Hematopoietic multipotent progenitor cell (in vitro differentiated cells): ENCODE results near the gene SLC48A1. TPM values are rescaled to one million over a fixed set of nuclear protein-coding genes. Genes with fewer than 3 reads are reported as not detected.

ENCODE experiments used
- DNase-seq, 3 donors: peaks; one replicate each; pipeline ENCODE4 v3.0.0-alpha.2; 2011 to 2015; ENCODE audit warnings: low read depth in 2 of 3, low spot score in 2 of 3
- total RNA-seq: library from RNA; depleted of rRNA; stranded (reverse); fragments of >200 nt; gene quantifications from one replicate; pipeline ENCODE4 v1.2.3, GENCODE V29; 2012

Gene SLC48A1
- total RNA-seq, 1 donor: 35.8 TPM

DNA sequence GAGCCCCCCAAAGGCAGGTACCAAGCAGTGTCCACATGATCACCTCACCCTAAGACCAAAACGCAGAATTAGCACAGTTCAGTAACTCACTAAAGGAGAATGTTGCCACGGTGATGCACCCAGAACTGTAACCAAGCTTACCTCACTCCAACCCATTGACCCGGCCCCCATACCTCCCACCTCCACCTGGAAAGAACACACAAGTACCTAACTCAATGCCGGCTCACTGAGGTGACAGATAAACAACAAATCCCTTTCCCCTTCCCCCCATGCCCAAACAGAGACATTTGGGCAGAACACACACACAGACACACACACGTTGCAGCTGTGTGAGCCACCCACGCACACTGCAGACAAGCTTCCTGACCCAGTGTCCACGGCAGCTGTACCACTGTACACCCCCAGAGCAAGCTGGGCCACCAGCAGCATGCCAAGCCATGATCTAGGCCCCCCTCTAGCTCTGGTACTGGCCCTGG, 15.6 kb upstream of the SLC48A1 start:
- no peak for DNase-seq

DNA sequence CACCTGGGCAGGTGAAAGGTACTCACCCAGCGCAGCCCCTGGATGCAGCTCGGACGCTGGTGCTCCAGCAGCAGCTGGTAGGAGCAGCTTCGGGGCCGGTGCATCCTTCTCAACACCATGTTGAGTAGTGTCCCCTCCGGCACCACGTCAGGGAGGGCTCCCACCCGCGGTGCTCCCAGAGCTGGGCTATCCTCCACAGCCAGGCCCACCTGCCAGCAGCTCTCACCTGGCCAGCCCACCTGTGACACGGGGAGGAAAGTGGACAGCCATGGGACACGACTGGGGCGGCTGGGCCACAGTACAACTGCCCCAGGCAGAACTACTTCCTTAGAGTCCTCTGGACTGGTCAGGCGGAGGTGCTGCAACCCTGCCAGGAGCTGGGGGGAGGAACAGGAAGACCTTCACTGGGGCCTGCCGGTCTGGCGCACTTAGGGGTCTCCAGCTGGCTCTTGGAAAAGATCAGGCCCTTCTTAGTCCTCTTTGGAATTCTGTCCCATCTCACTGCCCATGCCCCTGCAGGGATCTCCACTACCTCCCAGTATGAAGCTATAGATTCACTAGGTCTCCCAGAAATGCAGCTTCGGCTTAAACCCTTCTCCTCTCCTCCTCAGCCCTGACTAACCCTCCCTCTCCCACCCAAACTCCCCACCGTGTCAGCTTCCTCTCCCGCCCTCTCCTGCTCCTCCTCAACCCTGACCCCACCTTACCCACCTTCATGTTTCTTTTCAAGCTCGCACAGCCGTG, 15.0 kb upstream of the SLC48A1 start:
- DNase-seq: peak in 1 of 3 donors; percentile 39

DNA sequence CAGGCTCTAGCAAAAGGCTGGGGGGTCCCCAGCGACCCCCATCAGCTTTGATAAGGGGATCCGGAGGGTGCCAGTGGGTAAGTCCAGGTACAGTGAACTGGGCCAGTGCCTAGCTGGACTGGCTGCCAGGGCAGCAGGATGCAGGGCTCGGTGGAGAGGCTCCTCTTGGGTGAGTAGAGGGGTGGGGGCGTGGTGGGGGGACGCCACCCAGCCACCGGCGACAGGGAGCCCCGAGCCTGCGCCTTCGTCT, 14.5 kb upstream of the SLC48A1 start:
- DNase-seq: no peak

DNA sequence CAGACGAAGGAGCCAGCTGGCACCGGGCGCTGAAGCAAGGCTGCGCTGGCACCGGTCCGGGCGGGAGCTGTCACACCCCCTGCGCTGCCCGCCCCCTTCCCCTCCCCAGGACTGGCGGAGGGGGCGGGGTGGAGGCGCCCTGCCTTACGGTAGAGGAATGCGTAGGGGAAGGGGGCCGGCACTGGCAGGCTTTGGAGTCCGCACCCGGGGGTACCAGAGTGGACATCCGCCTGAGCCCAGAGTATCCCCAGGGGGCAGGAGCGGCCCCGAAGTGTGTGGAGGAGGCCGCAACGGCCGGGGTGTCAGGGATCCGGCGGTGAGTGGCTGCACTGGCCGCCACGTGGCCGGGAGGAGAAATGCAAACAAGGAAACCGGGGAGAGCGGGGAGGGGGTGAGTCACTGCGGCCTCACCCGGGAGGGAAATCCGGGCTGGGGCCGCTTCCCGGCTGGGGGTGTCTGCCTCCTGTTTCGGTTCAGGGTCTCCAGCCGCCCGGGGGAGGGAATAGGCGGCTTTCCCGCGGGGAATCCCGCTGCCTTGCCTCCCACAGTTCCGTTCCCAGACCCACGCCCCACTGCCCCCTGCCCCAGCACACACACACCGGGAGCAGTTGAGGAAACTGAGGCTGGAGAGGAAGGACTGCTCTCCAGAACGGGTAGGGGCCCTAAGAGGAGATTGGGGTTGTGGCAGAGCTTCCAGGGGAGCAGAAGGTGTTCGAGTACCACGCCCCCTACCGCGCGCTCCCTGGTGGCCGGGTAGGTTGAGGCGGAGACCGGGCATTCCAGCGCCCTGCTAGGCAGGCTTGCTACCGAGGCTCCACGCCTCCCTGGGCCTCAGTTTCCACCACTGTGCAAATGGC, 14.0 kb upstream of the SLC48A1 start, which contains the start of gene RAPGEF3:
TSS of gene RAPGEF3 (minus strand) at position 47 of the 857 bp plus-strand sequence. CDS start 324 bp downstream, outside the sequence.
- DNase-seq: peak in 2 of 3 donors; percentile 87

DNA sequence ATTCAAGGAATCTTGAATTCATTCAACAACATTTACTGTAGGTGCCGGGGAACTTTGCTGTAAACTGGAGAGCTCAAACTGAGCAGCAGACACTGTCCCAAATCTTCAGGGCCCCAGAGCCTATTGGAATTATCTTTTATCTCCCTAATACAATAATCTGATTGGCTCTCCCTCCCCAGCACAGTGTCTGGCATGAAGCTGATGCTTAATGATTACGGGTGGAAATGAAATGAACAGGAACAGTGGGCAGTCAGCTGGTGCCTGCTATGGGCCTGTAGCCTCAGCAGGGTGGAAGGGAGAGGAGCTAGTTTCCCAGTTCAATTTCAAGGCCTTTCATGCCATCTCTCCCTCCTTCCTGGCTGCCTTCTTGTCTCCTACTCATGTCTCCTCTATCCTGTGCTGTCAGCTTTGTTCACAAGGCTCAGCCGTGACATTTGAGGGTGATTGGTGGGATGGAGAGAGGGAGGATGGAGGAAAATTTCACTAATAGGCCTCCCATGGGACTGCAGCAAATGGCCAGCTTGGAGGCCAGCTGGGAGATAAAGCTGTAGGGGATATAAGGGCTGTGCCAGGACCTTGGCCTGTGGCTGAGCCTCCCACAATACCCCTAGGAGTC, 10.1 kb upstream of the SLC48A1 start:
- no peak for DNase-seq

DNA sequence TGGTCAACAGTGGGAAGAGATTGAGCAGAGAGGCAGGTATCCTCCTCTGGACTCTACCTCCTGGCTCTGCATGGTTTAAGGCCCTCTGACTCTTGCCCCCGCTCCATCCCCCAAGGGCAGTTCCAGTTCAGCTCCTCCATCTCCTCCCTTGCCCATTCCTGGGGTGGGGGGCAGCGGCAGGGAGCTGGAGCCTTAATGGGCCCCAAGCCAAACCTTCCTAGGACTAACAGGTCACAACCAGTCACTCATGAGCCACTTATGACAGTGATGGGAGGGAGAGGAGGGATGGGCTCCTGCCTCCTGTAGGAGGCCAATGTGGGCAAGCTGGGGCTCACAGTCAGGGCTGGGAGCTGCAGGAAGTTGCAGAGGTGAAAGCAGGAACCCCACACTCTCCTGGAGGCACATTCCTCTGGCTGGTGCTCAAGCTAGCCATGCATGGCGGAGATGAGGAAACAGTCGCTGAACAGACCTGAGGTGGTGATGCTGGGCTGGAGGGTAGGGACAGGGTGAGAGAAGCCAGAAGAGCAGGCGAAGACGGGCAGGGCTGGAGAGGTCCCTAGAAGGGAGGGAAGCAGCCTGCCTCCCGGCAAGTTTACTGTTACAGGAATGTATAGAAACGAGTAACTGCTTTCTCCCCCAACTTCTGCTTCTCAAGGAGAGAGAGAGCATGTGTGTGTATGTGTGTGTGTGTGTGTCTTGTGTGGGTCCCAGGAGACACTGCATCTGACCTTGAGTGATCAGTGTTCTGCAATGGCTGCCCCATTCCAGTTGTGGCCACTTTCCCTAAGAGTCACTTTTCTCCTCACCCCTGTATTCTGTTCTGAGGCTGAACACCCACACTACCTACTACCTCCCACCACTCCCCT, 9.3 kb upstream of the SLC48A1 start:
- DNase-seq: peak in 1 of 3 donors; percentile 49

DNA sequence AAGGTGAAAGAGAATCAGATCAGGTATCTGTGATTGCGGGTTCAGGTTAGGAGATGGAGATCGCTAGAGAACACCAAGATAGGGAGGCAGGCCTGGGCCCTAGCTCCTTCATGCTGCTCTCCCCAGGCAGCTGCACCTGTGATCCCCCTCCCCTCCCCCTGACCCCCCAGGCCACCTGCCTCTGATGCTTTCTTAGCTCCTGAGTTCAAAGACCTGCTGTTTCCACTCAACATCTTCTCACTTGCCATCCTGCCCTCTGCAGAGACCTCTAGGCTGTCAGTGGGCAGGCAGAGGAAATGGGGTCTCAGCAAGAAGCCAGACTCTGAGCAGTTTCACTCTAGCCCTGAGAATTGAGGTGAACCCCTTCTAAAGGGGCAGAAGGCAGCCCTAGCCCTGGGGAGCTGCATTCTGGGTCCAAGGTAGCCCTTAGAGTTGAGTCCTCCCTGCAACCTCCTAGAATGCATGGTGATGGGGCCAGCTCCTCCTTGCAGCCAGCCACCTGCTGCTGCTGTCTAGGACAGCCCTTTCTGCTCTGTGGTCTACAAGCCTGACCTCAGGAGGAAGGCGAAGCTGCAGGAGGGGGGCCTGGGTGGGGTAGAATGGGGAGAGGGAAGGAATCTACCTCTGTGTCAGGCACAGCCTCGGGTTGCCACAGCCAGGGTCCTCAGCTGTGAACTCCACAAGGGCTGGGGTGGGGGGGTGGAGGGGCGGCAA, 6.4 kb upstream of the SLC48A1 start:
- peak in 2 of 3 donors; percentile 55 to 76 for DNase-seq

DNA sequence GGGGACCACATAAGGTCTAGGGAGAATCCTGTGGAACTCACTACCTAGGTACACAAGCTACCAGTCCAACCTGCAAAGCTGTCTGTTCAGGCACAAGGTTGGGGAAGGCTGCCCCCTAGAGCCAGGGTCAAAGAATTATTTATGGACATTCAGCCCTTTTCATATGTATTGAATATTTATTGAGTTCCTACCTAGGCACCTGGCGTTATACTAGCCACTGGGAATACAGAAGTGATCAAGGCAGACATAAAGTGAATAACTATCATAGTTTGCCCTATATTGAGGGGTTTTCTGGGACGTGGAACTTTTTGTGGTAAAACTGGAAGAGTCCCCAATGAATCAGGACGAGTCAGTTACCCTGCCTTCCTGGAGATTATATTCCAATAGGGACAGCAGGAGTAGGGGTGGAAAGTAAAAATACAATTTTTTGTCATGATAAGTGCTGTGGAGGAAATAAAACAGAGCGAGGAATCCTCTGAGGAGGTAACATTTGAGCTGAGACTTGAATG, 5.8 kb upstream of the SLC48A1 start:
- DNase-seq: peak in 2 of 3 donors; percentile 67 to 85

DNA sequence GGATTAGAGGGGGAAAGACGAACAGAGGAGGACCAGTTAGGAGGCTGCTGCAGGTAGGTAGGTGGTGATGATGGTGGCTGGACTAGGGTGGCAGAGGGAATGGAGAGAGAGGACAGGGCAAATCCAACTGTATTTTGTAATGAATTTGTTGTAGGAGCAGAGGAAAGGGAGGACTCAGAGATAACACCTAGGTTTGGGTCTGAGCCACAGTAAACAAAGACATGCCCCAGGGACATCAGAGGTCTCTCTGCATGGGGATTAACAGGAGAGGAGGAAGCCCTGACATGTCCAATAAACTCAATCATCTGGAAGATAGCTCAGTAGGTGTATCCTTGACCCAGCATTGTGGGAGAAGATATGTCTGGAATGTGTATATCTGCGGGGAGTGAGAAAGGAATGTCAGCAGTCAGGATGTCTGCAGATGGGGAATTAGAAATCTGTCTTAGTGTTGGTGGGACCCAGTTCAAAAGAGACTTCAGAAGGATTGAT, 4.7 kb upstream of the SLC48A1 start:
- DNase-seq: no peak

DNA sequence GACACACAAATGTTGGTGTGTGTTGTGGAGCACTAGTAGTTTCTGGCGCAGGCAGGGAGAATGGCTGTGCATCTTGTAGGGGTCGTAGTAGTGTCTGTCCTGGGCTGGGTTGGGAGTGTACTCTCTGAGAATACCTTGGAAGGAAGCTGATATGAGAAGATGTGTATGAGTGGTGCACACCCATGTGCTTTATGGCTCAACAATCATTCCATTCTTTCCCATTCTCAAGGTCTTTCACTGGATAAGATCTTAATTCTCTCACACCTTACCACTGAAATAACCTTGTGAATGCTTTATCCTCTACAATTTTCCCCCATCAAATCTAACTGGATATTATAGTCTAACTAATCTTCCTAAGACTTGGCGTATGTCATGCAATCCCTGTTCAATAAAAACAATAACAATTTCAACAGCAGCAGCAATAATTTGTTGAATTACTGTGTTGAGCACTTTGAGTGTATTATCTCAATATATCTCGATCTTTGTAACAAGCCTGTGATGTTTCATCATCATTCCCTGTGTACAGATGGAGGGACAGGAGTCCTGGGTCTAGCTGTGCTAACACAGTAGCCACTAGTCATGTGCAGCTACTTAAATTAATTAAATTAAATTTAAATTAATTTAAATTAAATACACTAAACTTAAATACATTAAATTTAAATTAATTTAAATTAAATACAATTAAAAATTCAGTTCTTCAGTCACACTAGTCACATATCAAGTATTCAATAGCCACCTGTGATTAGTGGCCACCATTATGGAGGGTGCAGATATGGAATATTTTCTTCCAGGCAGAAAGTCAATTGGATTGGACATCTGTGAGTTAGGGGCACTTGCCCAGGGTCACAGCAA, 3.6 kb upstream of the SLC48A1 start:
- DNase-seq: no peak

DNA sequence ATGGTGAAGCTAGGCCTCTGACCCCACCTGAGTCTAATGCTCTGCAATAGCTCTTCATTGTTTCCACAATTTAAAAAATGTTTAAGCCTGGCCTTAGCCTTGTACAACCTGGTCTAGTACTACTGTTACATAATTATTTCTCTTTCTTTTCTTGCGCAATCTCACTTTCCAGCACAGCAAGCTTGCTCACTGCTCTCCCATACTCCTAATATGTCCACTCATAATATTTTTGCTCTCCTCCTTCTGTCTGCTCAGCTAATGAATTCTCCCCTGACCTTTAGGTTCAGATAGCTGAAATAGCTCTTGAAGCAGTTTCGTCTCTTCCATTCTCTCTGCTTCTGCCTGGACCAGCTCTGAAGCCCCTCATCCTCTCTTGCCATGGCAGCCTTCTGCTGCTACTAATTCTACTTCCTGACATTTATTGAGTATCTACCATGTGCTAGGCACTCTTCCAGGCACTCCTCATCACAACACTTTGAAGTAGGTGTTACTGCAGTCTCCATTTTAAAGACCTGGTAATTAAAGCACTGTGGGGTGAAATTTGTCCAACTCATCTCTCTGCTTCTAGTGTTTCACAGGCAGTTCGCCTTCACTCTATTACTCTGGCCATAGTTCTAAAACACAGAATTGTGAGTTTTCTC, 2.8 kb upstream of the SLC48A1 start:
- no peak for DNase-seq

DNA sequence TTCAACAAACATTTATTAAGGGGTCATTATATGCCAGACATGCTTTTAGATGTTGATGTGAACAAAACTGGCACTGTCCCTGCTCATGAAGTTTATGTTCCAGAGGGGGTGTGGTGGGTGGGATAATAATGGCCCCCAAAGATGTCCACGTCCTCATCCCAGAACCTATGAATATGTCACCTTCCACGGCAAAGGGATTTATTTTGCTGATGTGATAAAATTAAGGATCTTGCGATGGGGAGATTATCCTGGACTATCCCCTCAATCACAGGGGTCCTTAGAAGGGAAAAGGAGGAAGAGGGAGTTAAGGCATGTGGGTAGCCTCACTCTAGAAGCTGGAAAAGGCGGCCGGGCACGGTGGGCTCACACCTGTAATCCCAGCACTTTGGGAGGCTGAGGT, 1.7 kb upstream of the SLC48A1 start:
- no peak for DNase-seq

DNA sequence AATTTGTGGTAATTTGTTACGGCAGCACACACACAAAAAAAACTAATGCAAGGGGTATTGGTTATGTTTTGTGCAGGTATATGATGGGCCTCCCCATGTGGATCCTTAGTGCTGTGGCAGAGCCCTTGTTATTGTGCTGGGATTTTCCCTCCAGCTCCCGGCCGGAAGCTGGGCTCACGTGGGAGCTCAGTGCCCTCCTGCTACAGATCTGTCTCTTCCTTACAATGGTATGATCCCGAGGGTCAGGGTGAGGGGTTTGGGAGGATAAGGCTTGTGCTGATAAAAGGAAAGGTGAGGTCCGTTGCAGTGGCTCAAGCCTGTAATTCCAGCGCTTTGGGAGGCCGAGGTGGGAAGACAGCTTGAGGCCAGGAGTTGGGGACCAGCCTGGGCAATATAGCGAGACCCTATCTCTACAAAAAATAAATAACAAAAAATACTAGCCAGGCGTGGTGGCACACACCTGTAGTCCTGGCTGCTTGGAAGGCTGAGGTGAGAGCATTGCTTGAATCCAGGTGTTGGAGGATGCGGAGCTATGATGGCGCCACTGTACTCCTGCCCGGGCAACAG, 861 bp upstream of the SLC48A1 start:
- DNase-seq: no peak

DNA sequence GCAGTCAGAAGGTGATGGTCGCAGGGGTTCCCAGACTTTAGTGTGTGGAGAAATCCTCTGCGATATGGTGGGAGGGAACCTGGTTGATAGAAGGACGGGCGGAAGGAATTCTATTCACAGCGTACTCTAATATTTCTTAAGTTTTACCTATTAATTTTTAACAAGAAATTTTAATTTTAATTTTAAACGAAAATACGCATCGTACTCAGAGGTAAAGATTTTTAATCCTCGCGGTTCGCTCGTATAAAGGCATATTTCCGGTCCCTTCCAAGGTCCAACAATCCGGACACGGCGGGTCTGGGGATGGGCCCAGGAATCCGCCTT, 338 bp upstream of the SLC48A1 start:
- no peak for DNase-seq

DNA sequence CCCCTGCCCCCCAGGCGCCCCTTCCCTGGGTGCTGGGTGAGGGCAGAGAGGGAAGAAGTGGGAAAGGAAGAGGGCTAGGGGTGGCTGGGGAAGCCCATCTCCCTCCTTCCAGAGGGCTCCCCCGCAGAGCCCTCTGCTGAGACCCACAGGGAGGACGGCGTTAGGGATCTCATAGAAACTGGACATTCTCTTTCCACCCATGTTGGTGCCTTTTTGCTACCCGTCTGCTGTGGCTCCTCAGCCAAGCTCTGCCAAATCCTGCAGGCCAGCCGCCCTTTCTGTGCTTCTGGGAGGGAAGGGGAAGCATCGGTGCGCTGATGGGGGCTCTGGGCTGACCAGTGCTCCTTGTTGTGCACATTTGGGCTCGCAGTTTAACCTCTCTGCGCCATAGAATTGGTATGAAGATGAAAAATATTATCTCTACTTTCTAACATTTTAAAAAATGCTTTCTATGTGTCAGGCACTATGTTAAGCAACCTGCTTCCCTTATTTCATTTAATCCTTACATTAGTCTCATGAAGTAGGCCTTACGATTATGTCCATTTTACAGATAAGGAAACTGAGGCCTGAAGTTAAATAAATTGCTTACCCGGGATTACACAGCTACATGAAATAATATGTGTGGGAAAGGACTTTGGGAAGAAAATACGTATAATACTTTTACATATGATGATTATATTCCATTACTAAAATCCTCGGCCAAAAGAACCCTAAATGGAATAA, 981 bp downstream of the SLC48A1 start:
- no peak for DNase-seq

DNA sequence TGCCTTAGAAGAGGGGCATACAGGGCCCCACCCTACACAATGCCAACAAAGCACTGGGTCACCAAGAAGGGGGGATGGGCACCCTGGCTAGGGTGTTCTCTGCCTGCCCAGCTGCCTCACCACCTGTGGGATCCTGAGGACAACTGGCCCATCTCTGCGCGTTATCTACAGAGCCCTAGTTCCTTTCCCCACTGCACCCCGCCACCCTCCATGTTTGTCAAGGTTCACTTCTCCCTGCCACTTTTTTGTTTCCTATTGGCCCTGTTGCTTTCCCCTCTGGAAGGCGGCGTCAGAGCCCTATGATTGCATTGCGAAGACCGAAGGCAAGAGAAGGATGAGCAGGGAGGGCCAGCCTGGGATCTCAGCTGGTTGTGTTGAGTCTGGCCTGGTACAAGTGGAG, 1.6 kb downstream of the SLC48A1 start:
- no peak for DNase-seq
